Dendritic cell treated with granulocyte-macrophage colony-stimulating factor and Interleukin-4, amounts not matched to agents 40 ng/mL and 50 ng/mL, for 4 days (primary cell): ENCODE data around the gene HBA1.
"Not testable (repeated sequence)": the region's sequence is repeated elsewhere in the genome, so short reads cannot be mapped to it uniquely, and the experiment has no call there.

Source experiments
- H3K27ac Mint-ChIP-seq: one replicate; pipeline ENCODE4 v1.8.0; 2022; ENCODE audit warnings: mild to moderate bottlenecking, mixed read lengths
- H3K27me3 Mint-ChIP-seq: one replicate; pipeline ENCODE4 v1.8.0; 2022; ENCODE audit warnings: mild to moderate bottlenecking, mixed read lengths
- H3K36me3 Mint-ChIP-seq: one replicate; pipeline ENCODE4 v1.8.0; 2022; ENCODE audit warnings: low read depth, mixed read lengths
- H3K4me1 Mint-ChIP-seq: one replicate; pipeline ENCODE4 v1.8.0; 2022; ENCODE audit warnings: low read depth, mixed read lengths
- H3K4me3 Mint-ChIP-seq: one replicate; pipeline ENCODE4 v1.8.0; 2022; ENCODE audit warnings: mild to moderate bottlenecking, moderate library complexity, mixed read lengths
- H3K9me3 Mint-ChIP-seq: one replicate; pipeline ENCODE4 v1.8.0; 2022; ENCODE audit warnings: mixed read lengths
- intact Hi-C: fragments of 100-400 bp; cut with micrococcal nuclease; formaldehyde crosslinking; loops from one replicate; pipeline ENCODE4 v1.15.0; 2022

Gene HBA1

DNA sequence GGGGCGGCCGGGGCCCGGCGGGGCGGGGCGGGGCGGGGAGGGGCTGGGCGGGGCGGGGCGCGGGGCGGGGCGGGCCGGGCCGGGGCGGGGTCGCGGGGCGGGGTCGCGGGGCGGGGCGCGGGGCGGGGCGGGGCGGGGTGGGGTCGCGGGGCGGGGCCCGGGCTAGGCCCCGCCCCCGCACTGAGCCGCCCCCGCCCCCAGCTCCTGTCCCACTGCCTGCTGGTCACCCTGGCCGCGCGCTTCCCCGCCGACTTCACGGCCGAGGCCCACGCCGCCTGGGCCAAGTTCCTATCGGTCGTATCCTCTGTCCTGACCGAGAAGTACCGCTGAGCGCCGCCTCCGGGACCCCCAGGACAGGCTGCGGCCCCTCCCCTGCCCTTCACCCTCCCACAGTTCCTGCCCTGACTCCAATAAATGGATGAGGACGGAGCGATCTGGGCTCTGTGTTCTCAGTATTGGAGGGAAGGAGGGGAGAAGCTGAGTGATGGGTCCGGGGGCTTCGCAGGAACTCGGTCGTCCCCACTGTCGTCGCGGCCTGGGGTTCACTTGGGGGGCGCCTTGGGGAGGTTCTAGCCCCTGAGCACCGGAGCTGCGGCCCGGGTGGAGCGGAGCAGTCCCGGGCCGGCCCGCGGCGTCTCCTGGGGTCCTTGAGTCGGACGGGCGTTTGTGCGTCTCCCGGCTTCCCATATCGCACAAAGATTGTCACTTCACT is 11.5 kb upstream of the HBA1 start:
- H3K4me3 Mint-ChIP-seq, result peak overlapping the region; percentile 67
- peaks cover 78% of the 10 kb centered on the region for H3K27me3 Mint-ChIP-seq
- H3K4me1 Mint-ChIP-seq, result peaks cover 19% of the 10 kb centered on the region
- H3K27ac Mint-ChIP-seq, result no peak overlapping the region
- H3K36me3 Mint-ChIP-seq, result no peaks in the 10 kb centered on the region
- H3K9me3 Mint-ChIP-seq, result no peaks in the 10 kb centered on the region
- intact Hi-C loops, result no loop called here

DNA sequence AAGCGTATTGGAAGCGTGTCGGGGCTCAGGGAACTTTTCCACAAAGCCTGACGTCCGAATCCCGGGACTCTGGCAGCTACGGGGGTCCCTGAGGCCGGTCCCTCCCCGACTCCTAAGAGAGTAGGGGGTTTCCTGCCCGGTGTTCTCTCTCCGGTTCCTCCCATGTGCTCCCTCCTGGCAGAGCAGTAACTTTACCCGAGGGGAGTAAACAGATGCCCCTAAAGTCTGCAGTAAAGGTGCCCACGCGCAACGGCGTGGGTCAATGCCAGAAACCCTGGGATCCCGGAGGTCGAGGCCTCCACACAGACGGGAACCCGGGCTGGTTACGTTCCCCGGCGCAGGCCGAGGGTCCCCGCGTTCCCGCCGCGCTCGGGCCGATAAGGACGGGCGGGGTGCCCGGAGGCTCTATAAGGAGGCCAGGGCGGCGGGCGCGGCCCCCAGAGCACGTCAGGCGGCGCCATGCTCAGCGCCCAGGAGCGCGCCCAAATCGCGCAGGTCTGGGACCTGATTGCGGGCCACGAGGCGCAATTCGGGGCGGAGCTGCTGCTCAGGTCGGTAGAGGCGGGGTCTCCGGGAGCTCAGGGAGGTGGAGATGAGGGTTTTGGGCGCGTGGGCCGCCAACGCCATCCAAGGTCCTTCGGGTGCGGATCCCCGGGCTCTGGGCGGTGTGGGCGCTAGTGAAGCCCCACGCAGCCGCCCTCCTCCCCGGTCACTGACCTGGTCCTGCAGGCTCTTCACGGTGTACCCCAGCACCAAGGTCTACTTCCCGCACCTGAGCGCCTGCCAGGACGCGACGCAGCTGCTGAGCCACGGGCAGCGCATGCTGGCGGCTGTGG is 10.7 kb upstream of the HBA1 start, which contains the start of gene HBM:
Gene HBM, plus strand, starts transcription at position 440 of the 836 bp plus-strand sequence. Its CDS starts 20 bp downstream, at position 460.
- peak within 1 kb of the TSS; percentile 67 for H3K4me3 Mint-ChIP-seq

DNA sequence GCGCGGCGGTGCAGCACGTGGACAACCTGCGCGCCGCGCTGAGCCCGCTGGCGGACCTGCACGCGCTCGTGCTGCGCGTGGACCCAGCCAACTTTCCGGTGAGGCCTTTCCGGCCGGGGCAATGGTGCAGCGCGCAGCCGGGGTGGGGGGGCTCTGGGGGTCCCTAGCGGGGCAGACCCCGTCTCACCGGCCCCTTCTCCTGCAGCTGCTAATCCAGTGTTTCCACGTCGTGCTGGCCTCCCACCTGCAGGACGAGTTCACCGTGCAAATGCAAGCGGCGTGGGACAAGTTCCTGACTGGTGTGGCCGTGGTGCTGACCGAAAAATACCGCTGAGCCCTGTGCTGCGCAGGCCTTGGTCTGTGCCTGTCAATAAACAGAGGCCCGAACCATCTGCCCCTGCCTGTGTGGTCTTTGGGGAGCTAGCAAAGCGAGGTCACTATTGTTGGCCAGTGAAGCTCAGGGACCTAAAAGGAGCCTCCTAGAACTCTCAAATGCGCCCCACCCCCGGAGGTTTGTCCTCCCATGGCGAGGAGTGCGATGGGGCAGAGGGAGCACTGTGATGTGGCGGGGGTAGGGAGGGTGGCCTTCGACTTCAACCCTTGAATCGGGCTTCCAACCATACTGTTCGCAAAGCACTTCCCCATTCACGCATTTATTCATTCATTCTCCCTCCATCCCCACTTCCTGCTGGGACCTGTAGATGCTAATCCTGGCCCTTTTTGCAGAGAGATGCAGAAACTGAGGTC is 9.9 kb upstream of the HBA1 start:
- intact Hi-C loops, result no loop called here
- no peak overlapping the region for H3K27ac Mint-ChIP-seq
- H3K27me3 Mint-ChIP-seq, result peaks cover 84% of the 10 kb centered on the region
- H3K9me3 Mint-ChIP-seq, result no peaks in the 10 kb centered on the region
- no peak overlapping the region for H3K4me3 Mint-ChIP-seq
- H3K4me1 Mint-ChIP-seq, result peaks cover 19% of the 10 kb centered on the region
- H3K36me3 Mint-ChIP-seq, result no peaks in the 10 kb centered on the region

More for the DNA sequence above, 10.7 kb upstream of the HBA1 start, which contains the start of gene HBM:
- intact Hi-C loops, result no loop called here
- peaks cover 19% of the 10 kb centered on the region for H3K4me1 Mint-ChIP-seq
- no peak within 1 kb of the TSS for H3K27ac Mint-ChIP-seq
- H3K9me3 Mint-ChIP-seq, result no peaks in the 10 kb centered on the region
- peaks cover 83% of the 10 kb centered on the region for H3K27me3 Mint-ChIP-seq
- no peaks in the 10 kb centered on the region for H3K36me3 Mint-ChIP-seq

DNA sequence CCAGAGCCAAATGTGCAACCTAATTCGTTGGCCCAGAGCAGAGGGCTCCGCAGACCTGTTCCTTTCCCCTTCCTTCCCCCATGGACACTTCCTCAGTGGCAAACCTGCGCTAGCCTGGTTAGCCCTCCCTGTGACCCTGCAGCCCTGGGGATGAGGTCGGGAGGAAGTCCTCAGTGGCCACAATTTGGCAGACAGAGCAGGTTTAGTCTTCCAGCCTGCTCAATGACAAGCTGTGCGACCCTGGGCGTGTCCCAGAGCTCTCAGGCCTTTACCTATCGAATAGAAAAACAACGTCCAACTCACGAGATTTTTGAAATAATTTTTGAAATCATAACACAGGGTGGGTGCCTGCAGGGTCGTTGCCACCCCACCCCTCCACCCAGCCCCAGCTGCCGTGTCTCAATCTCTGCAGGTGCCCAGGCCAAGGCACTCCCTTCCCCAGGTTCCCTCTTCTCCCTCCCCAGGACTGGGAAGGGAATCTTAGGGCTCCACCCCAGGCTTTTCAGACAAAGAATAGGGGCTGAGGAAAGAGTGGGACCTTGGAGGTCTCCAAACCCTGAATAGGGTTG is 9.3 kb upstream of the HBA1 start:
- no peaks in the 10 kb centered on the region for H3K36me3 Mint-ChIP-seq
- intact Hi-C loops, result no loop called here
- H3K27me3 Mint-ChIP-seq, result peaks cover 84% of the 10 kb centered on the region
- peaks cover 19% of the 10 kb centered on the region for H3K4me1 Mint-ChIP-seq
- H3K9me3 Mint-ChIP-seq, result no peaks in the 10 kb centered on the region
- no peak overlapping the region for H3K27ac Mint-ChIP-seq
- no peak overlapping the region for H3K4me3 Mint-ChIP-seq

DNA sequence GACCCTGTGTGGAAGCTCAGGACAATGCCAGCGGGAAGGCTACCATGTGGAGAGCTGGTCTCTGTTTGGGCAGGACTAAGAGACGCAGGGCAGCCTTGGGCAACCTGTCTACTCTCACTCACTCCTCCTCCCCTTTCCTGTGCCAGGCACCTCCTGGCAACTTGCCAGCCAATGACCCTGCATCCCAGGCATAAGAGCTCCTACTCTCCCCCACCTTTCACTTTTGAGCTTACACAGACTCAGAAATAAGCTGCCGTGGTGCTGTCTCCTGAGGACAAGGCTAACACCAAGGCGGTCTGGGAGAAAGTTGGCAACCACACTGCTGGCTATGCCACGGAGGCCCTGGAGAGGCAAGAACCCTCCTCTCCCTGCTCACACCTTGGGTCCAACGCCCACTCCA is 8.1 kb upstream of the HBA1 start:
- H3K27me3 Mint-ChIP-seq, result peaks cover 76% of the 10 kb centered on the region
- intact Hi-C loops, result no loop called here
- H3K36me3 Mint-ChIP-seq, result no peaks in the 10 kb centered on the region
- H3K9me3 Mint-ChIP-seq, result no peaks in the 10 kb centered on the region
- no peak overlapping the region for H3K4me3 Mint-ChIP-seq
- no peak overlapping the region for H3K27ac Mint-ChIP-seq
- H3K4me1 Mint-ChIP-seq, result peaks cover 22% of the 10 kb centered on the region

DNA sequence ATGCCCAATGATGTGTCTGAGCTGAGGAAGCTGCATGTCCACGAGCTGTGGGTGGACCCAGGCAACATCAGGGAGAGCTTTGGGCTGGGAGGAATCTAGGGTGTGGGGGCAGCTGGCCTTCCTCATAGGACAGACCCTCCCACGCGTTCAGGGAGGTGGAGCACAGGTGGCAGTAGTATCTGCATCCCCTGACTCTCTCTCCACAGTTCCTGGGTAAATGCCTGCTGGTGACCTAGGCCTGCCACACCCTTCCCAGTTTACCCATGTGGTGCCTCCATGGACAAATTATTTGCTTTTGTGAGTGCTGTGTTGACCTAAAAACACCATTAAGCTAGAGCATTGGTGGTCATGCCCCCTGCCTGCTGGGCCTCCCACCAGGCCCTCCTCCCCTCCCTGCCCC is 7.5 kb upstream of the HBA1 start:
- H3K36me3 Mint-ChIP-seq, result no peaks in the 10 kb centered on the region
- H3K9me3 Mint-ChIP-seq, result no peaks in the 10 kb centered on the region
- H3K4me1 Mint-ChIP-seq, result peaks cover 28% of the 10 kb centered on the region
- no peak overlapping the region for H3K27ac Mint-ChIP-seq
- intact Hi-C loops, result no loop called here
- peaks cover 77% of the 10 kb centered on the region for H3K27me3 Mint-ChIP-seq
- no peak overlapping the region for H3K4me3 Mint-ChIP-seq

DNA sequence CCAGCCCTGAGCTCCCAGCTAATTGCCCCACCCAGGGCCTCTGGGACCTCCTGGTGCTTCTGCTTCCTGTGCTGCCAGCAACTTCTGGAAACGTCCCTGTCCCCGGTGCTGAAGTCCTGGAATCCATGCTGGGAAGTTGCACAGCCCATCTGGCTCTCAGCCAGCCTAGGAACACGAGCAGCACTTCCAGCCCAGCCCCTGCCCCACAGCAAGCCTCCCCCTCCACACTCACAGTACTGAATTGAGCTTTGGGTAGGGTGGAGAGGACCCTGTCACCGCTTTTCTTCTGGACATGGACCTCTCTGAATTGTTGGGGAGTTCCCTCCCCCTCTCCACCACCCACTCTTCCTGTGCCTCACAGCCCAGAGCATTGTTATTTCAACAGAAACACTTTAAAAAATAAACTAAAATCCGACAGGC is 6.4 kb upstream of the HBA1 start:
- intact Hi-C loops, H3K4me3 Mint-ChIP-seq, H3K27ac Mint-ChIP-seq, H3K9me3 Mint-ChIP-seq, H3K36me3 Mint-ChIP-seq: not testable (repeated sequence)
- Mint-ChIP-seq H3K4me1 (peaks cover 36% of the 10 kb centered on the region), H3K27me3 (peaks cover 86% of the 10 kb centered on the region)

DNA sequence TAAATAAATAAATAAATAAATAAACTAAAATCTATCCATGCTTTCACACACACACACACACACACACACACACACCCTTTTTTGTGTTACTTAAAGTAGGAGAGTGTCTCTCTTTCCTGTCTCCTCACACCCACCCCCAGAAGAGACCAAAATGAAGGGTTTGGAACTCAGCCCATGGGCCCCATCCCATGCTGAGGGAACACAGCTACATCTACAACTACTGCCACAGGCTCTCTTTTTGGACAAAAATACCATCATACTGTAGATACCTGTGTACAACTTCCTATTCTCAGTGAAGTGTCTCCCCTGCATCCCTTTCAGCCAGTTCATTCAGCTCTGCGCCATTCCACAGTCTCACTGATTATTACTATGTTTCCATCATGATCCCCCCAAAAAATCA is 5.7 kb upstream of the HBA1 start:
- Mint-ChIP-seq H3K36me3 (no peaks in the 10 kb centered on the region), H3K27me3 (peaks cover 86% of the 10 kb centered on the region), H3K4me3 (no peak overlapping the region), H3K9me3 (no peaks in the 10 kb centered on the region), H3K4me1 (peaks cover 35% of the 10 kb centered on the region), H3K27ac (no peak overlapping the region)
- intact Hi-C loops, result no loop called here

DNA sequence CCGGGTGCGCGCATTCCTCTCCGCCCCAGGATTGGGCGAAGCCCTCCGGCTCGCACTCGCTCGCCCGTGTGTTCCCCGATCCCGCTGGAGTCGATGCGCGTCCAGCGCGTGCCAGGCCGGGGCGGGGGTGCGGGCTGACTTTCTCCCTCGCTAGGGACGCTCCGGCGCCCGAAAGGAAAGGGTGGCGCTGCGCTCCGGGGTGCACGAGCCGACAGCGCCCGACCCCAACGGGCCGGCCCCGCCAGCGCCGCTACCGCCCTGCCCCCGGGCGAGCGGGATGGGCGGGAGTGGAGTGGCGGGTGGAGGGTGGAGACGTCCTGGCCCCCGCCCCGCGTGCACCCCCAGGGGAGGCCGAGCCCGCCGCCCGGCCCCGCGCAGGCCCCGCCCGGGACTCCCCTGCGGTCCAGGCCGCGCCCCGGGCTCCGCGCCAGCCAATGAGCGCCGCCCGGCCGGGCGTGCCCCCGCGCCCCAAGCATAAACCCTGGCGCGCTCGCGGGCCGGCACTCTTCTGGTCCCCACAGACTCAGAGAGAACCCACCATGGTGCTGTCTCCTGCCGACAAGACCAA is 4.0 kb upstream of the HBA1 start, which contains the start of gene HBA2:
Gene HBA2, plus strand, starts transcription at position 503 of the 568 bp plus-strand sequence. Its CDS starts 37 bp downstream, at position 540.
- H3K9me3 Mint-ChIP-seq, H3K36me3 Mint-ChIP-seq, H3K27ac Mint-ChIP-seq, H3K4me3 Mint-ChIP-seq, intact Hi-C loops: not testable (repeated sequence)
- Mint-ChIP-seq H3K27me3 (peaks cover 77% of the 10 kb centered on the region), H3K4me1 (peaks cover 26% of the 10 kb centered on the region)

DNA sequence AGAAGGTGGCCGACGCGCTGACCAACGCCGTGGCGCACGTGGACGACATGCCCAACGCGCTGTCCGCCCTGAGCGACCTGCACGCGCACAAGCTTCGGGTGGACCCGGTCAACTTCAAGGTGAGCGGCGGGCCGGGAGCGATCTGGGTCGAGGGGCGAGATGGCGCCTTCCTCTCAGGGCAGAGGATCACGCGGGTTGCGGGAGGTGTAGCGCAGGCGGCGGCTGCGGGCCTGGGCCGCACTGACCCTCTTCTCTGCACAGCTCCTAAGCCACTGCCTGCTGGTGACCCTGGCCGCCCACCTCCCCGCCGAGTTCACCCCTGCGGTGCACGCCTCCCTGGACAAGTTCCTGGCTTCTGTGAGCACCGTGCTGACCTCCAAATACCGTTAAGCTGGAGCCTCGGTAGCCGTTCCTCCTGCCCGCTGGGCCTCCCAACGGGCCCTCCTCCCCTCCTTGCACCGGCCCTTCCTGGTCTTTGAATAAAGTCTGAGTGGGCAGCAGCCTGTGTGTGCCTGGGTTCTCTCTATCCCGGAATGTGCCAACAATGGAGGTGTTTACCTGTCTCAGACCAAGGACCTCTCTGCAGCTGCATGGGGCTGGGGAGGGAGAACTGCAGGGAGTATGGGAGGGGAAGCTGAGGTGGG is 3.1 kb upstream of the HBA1 start:
- H3K9me3 Mint-ChIP-seq, H3K36me3 Mint-ChIP-seq, H3K4me3 Mint-ChIP-seq, H3K27ac Mint-ChIP-seq, intact Hi-C loops: not testable (repeated sequence)
- Mint-ChIP-seq H3K27me3 (peaks cover 77% of the 10 kb centered on the region), H3K4me1 (peaks cover 26% of the 10 kb centered on the region)

DNA sequence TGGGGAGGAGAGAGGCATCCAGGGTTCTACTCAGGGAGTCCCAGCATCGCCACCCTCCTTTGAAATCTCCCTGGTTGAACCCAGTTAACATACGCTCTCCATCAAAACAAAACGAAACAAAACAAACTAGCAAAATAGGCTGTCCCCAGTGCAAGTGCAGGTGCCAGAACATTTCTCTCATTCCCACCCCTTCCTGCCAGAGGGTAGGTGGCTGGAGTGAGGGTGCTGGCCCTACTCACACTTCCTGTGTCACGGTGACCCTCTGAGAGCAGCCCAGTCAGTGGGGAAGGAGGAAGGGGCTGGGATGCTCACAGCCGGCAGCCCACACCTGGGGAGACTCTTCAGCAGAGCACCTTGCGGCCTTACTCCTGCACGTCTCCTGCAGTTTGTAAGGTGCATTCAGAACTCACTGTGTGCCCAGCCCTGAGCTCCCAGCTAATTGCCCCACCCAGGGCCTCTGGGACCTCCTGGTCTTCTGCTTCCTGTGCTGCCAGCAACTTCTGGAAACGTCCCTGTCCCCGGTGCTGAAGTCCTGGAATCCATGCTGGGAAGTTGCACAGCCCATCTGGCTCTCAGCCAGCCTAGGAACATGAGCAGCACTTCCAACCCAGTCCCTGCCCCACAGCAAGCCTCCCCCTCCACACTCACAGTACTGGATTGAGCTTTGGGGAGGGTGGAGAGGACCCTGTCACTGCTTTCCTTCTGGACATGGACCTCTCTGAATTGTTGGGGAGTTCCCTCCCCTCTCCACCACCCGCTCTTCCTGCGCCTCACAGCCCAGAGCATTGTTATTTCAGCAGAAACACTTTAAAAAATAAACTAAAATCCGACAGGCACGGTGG is 2.3 kb upstream of the HBA1 start:
- intact Hi-C loops, H3K9me3 Mint-ChIP-seq, H3K4me3 Mint-ChIP-seq, H3K36me3 Mint-ChIP-seq, H3K27ac Mint-ChIP-seq: not testable (repeated sequence)
- Mint-ChIP-seq H3K4me1 (peaks cover 26% of the 10 kb centered on the region), H3K27me3 (peaks cover 76% of the 10 kb centered on the region)
